Uterus (tissue), 2 donors: ENCODE measurements around the gene MRPL1.

Source experiments
- POLR2A ChIP-seq, 2 donors: fragments of 450-650 bp; IDR thresholded peaks; one replicate each; pipeline ENCODE4 v1.6.1; 2016; ENCODE audit warnings: antibody characterized with exemption in 2 of 2, mild to moderate bottlenecking in 1 of 2, moderate library complexity in 1 of 2
- TF ChIP-seq, protein P1 (sequence below), 4 experiments: fragments of 200-600 bp in 2 of 4; fragments of 450-650 bp in 2 of 4; sonication (generic) in 2 of 4; IDR thresholded peaks; one replicate each; pipeline ENCODE4 v1.5.1; 2016 to 2019; ENCODE audit warnings: antibody characterized with exemption in 4 of 4, mild to moderate bottlenecking in 2 of 4, moderate library complexity in 1 of 4

DNA sequence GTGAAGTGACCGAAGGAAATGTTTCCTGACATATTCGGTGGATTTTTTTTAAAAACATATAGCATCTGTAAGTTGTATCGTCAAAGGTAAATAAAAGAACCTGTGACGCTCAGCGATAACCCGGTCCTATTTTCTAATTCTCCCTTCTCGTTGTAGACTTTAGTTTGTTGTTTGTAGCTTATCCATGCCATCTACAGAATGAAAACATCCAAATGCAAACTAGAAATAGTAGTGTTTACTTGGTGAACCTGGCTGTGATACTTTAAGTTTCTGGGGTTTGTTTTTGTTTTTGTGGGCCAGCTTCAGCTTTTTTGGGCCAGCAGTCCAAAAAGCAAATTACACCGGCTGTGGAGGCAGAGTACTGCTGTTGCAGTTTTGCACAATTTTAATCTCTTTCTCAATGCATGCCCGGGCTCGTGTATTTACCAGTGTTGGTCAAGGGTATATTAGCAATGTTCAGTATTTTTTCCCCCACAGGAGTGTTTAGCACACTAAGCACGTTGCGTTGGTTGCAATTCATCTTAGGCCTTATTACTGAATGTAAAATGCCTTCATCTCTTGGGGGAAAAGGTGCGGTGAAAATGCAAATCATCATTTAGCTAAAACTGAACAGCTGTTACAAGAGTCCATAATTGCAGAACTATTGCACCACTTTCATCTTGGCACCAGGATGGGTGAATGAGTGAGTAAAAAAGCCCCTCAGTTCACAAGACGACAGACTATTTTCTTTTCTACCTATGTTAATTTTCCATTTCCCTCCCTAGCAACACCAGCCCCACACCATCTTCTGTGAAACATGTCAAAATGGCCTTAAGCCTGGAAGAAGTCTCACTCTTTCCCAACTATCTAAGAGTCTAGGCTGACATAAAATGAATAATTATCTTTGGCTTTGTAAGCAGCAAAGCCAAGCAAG is 41.7 kb upstream of the MRPL1 start:
- TF ChIP-seq, protein P1, sequence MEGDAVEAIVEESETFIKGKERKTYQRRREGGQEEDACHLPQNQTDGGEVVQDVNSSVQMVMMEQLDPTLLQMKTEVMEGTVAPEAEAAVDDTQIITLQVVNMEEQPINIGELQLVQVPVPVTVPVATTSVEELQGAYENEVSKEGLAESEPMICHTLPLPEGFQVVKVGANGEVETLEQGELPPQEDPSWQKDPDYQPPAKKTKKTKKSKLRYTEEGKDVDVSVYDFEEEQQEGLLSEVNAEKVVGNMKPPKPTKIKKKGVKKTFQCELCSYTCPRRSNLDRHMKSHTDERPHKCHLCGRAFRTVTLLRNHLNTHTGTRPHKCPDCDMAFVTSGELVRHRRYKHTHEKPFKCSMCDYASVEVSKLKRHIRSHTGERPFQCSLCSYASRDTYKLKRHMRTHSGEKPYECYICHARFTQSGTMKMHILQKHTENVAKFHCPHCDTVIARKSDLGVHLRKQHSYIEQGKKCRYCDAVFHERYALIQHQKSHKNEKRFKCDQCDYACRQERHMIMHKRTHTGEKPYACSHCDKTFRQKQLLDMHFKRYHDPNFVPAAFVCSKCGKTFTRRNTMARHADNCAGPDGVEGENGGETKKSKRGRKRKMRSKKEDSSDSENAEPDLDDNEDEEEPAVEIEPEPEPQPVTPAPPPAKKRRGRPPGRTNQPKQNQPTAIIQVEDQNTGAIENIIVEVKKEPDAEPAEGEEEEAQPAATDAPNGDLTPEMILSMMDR (IDR thresholded peaks at IDR 0.05), result no peak
- TF ChIP-seq POLR2A (IDR thresholded peaks at IDR 0.05), result no peak
